Activated CD8-positive, alpha-beta T cell treated with anti-CD3 and anti-CD28 coated beads for 36 hours (primary cell): ENCODE data around the gene NUP88. TPM values are rescaled to one million over a fixed set of nuclear protein-coding genes. Genes with fewer than 3 reads are reported as not detected.

Experiments used
- ATAC-seq: fragments of 200-7000 bp; cut with Tn5 transposase; one replicate; pipeline ENCODE4 v1.10.0; 2021; ENCODE audit warnings: mild to moderate bottlenecking, moderate library complexity
- CTCF ChIA-PET: fragments of 350-600 bp; sonication (Branson Sonifier 250); formaldehyde crosslinking; loops from one replicate; lab custom pipeline; 2021; ENCODE audit warnings: antibody characterized with exemption; lab: Charles Lee
- POLR2A ChIA-PET: fragments of 350-600 bp; sonication (Branson Sonifier 250); formaldehyde crosslinking; loops from one replicate; lab custom pipeline; 2021; ENCODE audit warnings: antibody characterized with exemption; lab: Charles Lee
- DNase-seq: peaks from one replicate; pipeline ENCODE4 v3.0.0-alpha.2; 2020
- H3K27ac Mint-ChIP-seq: one replicate; pipeline ENCODE4 v1.8.0; 2021; ENCODE audit warnings: mild to moderate bottlenecking, mixed read lengths
- H3K27me3 Mint-ChIP-seq: one replicate; pipeline ENCODE4 v1.8.0; 2021; ENCODE audit warnings: mixed read lengths
- H3K36me3 Mint-ChIP-seq: one replicate; pipeline ENCODE4 v1.8.0; 2021; ENCODE audit warnings: low read depth, mixed read lengths
- H3K4me1 Mint-ChIP-seq: one replicate; pipeline ENCODE4 v1.8.0; 2021; ENCODE audit warnings: low read depth, mixed read lengths
- H3K4me3 Mint-ChIP-seq: one replicate; pipeline ENCODE4 v1.8.0; 2021; ENCODE audit warnings: mild to moderate bottlenecking, moderate library complexity, mixed read lengths
- H3K9me3 Mint-ChIP-seq: one replicate; pipeline ENCODE4 v1.8.0; 2021; ENCODE audit warnings: mixed read lengths
- intact Hi-C: fragments of 100-400 bp; cut with micrococcal nuclease; formaldehyde crosslinking; loops from one replicate; pipeline ENCODE4 v1.10.0; 2022
- total RNA-seq, 2 experiments: library from RNA; stranded (reverse); gene quantifications; one replicate each; pipeline ENCODE4 v1.2.3, GENCODE V29; 2021
- TF ChIP-seq, protein P1 (sequence below): fragments of 200-600 bp; IDR thresholded peaks from one replicate; pipeline ENCODE4 v1.8.0; 2022; ENCODE audit warnings: antibody characterized with exemption, mild to moderate bottlenecking

Gene NUP88
- total RNA-seq, 2 experiments from 2014 or later, result 140 to 141 TPM

GRCh38 chr17:5464717-5465507 is 45.5 kb upstream of the NUP88 start:
- Mint-ChIP-seq H3K4me3 (no peak overlapping the region), H3K4me1 (peaks cover 38% of the 10 kb centered on the region), H3K36me3 (peaks cover 40% of the 10 kb centered on the region), H3K9me3 (no peaks in the 10 kb centered on the region), H3K27me3 (no peaks in the 10 kb centered on the region), H3K27ac (no peak overlapping the region)
- TF ChIP-seq, protein P1, sequence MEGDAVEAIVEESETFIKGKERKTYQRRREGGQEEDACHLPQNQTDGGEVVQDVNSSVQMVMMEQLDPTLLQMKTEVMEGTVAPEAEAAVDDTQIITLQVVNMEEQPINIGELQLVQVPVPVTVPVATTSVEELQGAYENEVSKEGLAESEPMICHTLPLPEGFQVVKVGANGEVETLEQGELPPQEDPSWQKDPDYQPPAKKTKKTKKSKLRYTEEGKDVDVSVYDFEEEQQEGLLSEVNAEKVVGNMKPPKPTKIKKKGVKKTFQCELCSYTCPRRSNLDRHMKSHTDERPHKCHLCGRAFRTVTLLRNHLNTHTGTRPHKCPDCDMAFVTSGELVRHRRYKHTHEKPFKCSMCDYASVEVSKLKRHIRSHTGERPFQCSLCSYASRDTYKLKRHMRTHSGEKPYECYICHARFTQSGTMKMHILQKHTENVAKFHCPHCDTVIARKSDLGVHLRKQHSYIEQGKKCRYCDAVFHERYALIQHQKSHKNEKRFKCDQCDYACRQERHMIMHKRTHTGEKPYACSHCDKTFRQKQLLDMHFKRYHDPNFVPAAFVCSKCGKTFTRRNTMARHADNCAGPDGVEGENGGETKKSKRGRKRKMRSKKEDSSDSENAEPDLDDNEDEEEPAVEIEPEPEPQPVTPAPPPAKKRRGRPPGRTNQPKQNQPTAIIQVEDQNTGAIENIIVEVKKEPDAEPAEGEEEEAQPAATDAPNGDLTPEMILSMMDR, result no peak
- DNase-seq, result no peak
- ChIA-PET POLR2A (interaction anchor here (0.8 to 1.4 kb wide), 4 partner anchors 8 to 45 kb away, joined by 3 to 4 read pairs (median 3); partner anchors contain the start of genes DERL2, MIS12, NUP88 and RPAIN), CTCF (interaction anchor here (0.9 to 3.6 kb wide), 4 partner anchors 16 to 25 kb away, joined by 3 to 21 read pairs (median 3); partner anchors contain the start of genes C1QBP, DERL2 and MIS12)
- intact Hi-C loops, result no loop called here
- ATAC-seq, result no peak

DNA sequence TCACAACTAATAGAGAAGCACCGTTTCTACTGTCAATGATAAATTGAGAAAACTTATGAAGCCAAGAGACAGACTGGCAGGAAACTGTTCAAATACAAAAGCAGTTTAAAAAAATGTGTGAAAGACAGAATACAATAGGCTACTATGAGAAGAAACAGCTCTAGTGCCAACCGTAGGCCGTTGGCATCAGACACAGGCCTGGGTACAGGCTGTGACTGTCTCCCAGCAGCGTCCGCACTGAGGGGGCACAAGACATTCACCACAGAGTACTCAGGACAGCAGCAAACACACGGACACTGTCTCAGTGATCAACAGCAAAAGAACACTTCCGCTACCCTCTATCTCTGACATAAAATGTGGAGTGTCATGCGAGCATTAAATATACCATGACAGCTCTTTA is 27.3 kb upstream of the NUP88 start:
- intact Hi-C loops, result no loop called here
- no peaks in the 10 kb centered on the region for H3K27me3 Mint-ChIP-seq
- POLR2A ChIA-PET, result interaction anchor here (1.0 kb wide), 1 partner anchor 22 kb away, joined by 3 read pairs; the partner anchor contains the start of gene DHX33
- TF ChIP-seq, protein P1, result no peak
- no peaks in the 10 kb centered on the region for H3K4me1 Mint-ChIP-seq
- peaks cover 57% of the 10 kb centered on the region for H3K36me3 Mint-ChIP-seq
- H3K27ac Mint-ChIP-seq, result no peak overlapping the region
- CTCF ChIA-PET, result interaction anchor here (1.1 kb wide), 1 partner anchor 23 kb away, joined by 3 read pairs; no protein-coding TSS in a partner anchor
- no peak overlapping the region for H3K4me3 Mint-ChIP-seq
- DNase-seq (no peak), ATAC-seq (no peak)
- H3K9me3 Mint-ChIP-seq, result no peaks in the 10 kb centered on the region

- Mint-ChIP-seq H3K27me3 (no peaks in the 10 kb centered on the region), H3K27ac (no peak overlapping the region), H3K4me1 (peaks cover 10% of the 10 kb centered on the region), H3K36me3 (peaks cover 40% of the 10 kb centered on the region), H3K4me3 (no peak overlapping the region), H3K9me3 (no peaks in the 10 kb centered on the region)
- intact Hi-C loops, result no loop called here
- no peak for DNase-seq
- TF ChIP-seq, protein P1, result no peak
- ChIA-PET POLR2A (interaction anchor here (0.7 to 1.1 kb wide), 2 partner anchors 115 to 161 kb away, joined by 3 read pairs; no protein-coding TSS in a partner anchor), CTCF (interaction anchor here (1.6 kb wide), 1 partner anchor 11 kb away, joined by 4 read pairs; no protein-coding TSS in a partner anchor)
- no peak for ATAC-seq
Observed at GRCh38 chr17:5444209-5444608, 24.7 kb upstream of the NUP88 start.

DNA sequence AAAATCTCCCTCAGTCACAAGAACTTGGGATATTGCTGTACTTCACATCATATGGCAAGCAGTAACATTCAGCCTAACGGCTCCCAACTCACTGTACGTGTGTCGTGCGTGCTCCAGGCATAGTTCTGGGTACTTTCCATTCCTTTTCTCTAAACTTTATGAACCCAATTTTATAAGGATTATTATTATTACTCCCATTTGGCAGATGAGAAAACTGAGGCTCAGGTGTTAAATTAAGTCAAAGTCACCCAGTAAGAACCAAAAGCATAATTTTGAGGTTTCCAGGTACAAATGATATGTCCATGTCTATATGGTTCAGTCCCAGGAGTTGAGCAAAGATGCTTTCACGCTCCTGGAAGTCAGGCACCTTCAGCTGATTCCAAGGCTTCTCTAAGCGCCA is 24.3 kb upstream of the NUP88 start:
- POLR2A ChIA-PET, result interaction anchor here (1.1 to 2.4 kb wide), 3 partner anchors 13 to 116 kb away, joined by 3 to 7 read pairs (median 3); partner anchors contain the start of genes NUP88 and RPAIN
- H3K4me3 Mint-ChIP-seq, result no peak overlapping the region
- peaks cover 37% of the 10 kb centered on the region for H3K36me3 Mint-ChIP-seq

More for the DNA sequence above, 24.3 kb upstream of the NUP88 start:
- Mint-ChIP-seq H3K27me3 (no peaks in the 10 kb centered on the region), H3K9me3 (no peaks in the 10 kb centered on the region), H3K4me1 (peaks cover 10% of the 10 kb centered on the region), H3K27ac (no peak overlapping the region)
- CTCF ChIA-PET, result interaction anchor here (1.6 kb wide), 1 partner anchor 10 kb away, joined by 4 read pairs; no protein-coding TSS in a partner anchor
- TF ChIP-seq, protein P1, result no peak
- DNase-seq, result no peak
- no peak for ATAC-seq
- intact Hi-C loops, result no loop called here
